CD4-positive, alpha-beta T cell treated with Interleukin-2 at 100 ng/mL for 4 hours (primary cell): ENCODE data around the gene FAM163B.

Source experiments
- DNase-seq: peaks from one replicate; pipeline ENCODE4 v3.0.0-alpha.2; 2020; ENCODE audit warnings: low spot score

Gene FAM163B

DNA sequence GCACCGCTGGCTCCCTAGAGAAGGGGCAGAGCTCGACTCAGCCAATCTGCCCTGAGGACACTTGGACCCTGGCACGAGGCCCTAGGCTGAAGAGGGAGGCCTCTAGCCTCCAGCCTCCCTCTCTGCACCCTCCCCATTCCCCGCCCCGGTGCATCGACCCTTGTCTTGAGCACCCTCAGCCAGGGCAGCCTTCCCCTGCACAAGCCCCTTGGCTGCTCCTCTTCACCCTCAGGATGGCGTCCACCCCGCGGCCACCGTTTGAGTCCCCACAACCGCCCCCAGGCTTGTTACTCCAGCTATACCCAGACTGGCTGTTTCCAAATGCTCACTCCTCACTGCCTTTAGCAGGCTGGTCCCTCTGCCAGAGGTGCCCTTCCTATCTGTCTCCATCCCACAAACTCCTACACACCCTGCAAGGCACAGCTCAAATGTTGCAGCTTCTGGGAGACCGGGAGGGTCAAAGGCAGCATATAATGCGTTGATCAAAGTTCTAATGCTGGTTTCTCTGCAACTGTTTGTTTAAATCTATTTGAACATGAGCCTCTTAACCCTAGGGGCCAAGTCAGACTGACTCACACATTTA is 6.5 kb upstream of the FAM163B start:
- DNase-seq = no peak

DNA sequence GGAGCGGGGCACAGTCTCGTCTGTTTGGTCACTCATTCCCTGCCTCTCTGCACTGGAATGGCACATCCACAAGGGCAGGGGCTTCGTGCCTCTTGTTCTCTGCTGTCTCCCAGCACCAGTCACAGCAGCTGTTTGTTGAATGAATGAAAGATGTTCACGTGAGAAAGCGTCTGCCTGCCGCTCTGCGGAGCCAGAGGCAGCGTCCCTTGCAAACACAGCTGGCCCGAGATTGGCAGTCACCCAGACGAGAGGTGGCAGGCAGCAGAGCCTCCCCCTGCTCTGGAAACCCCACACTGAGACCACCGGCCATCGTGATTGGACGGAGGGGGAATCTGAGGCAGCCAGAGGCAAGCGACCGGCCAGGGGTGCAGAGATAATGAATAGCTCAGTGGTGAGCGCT is 6.0 kb upstream of the FAM163B start:
- no peak for DNase-seq

DNA sequence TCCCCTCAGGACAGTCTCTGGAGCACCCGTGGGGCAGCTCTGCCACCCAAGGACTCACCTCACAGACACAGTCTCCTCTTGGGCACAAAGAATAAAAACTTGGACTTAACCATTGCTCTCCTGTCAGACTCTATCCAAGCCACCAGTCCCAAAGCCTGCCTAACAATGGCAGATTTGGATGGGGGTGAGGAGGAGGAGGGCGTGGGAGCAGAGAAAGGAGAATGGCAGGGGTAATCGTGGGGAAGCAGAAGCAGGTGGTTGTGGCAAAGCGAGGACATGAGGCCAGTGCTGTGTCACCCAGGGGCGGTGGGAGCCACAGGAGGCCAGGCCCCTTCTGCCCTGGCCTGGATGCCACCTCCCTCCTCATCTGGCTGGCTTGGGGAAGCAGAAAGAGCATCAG is 5.5 kb upstream of the FAM163B start:
- no peak for DNase-seq

DNA sequence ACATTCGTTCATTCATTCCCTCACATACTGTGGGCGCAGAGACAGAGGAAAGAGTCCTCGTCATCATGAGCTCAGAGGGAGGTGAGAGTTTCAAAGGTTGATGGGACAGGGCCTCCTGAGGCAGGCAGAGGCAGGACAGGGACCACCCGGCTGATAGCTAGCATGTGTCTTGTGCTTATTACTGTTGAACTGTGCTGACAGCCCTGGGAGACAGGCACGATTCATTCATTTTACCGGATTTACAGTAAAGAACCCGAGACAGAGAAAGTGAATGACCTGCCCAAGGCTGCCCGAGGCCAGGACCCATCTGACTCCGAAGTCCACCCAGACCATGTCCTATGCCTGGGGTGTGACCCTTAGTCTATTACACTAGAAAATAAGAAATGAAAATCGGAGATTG is 4.9 kb upstream of the FAM163B start:
- no peak for DNase-seq

DNA sequence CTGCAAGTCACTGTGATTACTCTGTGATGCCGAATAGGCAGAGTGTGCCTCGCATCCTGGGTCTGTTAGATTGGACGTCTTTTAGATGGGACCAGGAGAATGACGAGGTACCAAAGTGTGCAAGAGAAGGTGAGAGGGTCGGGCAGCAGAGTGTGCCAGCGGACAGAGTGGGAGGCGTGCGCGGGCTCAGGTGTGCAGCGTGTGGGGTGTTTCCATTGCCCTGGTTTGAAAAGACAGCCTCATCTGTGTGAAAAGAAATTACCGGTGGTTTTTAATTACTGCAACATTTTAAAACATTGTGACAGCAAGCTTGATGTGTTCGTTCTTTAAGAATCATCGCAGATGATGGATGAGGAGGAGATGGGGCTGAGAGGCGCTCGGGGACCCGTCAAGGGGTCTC is 4.2 kb upstream of the FAM163B start:
- no peak for DNase-seq

DNA sequence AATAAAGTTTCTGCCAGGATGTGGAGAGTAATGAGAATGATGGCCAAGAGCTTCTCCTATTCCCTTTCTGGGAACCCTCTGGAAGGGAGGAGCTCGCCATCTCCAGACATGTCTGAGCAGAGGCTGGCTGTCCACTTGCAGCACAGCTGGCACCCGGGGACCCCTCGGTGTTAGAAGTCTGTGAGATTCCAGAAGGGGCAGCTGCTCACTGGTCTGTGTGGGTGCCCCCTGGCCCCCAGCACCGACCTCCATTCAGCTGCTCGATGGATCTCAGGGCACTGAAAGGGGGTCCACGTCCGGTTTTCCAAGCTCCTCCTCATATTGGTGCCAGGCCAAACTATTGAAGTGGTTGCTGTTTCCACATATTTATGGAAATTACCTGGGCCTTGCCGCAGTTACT is 3.6 kb upstream of the FAM163B start:
- no peak for DNase-seq

DNA sequence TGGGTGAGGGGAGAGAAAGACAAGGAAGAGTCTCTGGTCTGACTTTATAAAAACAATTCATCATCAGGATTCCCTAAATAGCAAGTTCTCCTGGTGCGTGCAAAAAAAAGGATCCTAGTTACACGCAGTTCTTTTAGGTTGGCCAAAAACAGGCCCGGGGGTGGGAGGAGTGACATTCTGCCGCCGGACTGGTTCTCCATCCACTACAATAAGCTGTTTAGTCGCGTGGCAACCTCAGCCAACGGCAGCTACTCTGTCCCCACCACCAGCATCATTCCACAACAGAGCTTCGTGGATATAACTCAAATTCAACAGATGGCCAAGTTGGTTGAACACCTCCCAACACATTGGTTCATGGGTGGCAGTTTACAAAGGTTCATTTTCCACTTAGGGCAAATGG is 2.9 kb upstream of the FAM163B start:
- DNase-seq = no peak

DNA sequence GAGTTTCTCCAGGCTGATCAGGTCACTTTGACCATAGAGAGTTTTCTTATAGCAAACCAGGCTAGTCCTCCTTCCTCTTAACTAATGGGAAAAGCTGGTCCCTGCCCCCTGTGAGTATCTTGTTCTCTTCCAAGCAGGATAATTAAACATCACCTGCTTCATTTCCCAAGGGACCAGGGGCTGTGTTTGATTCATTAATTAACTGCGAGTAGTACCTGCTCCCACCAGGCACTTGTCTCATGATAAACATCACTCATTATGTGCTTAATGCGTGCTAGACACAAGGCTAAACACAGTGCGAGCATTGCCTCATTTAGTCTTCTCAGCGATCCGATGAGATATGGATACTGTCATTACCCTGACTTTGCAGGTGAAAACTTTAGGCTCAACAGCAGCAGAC is 1.7 kb upstream of the FAM163B start:
- DNase-seq = no peak

DNA sequence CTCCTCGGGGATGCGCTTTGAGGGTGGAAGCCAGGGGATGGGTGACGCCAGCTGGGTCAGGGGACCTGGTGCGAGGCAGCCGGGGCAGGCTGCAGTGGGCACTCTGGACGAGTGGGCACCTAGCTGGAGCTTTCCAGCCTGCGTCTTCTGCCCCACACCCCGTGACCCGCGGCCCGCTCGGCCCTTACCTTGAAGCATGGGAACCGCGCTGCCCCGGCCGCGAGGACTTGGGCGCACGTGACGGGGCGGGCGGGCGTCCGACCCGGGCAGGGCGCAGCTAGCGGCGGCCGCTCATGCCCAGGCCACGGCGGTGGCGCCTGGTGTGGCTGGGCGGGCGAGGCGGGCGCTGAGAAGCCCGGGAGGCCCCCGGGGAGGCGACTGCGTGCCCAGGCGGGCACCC is 300 bp downstream of the FAM163B start:
- DNase-seq = no peak

DNA sequence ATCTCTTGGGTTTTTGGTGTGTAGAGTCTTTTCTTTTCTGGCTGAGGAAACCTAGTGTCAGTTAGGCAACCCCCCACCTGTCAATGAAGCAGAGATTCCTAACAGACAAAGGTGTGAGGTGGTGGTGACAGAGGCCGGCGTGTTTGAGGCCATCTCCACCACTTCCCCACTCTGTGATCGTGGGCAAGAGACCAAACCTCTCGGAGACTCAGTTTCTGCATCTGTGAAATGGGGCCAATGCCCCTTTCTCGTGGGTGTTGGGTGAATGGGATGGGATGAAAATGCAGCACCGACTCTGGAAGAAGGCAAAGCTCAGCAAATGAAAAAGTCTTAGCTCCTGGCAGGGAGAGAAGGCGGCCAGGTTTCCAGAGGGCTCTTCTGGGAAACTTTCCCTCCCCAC is 807 bp downstream of the FAM163B start:
- no peak for DNase-seq

DNA sequence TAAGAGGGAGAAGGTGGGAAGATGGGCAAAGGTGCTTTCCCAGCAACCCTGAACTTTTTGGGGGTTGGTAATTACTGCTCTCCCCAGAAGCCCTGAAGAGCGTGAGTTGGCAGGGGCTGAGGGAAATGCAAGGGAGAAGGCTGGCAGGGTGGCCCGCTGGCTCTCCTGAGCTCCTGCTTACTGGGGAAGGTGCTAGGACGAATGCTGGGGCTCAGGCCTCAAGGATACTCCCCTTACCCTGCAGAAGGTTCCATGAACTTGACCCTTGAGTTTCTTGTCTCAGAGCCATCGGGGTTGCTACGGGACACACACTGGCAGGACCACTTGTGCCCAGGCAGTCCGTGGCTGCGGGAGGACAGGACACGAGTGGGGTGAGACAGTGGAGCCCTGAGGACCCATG is 1.2 kb downstream of the FAM163B start:
- DNase-seq = no peak

DNA sequence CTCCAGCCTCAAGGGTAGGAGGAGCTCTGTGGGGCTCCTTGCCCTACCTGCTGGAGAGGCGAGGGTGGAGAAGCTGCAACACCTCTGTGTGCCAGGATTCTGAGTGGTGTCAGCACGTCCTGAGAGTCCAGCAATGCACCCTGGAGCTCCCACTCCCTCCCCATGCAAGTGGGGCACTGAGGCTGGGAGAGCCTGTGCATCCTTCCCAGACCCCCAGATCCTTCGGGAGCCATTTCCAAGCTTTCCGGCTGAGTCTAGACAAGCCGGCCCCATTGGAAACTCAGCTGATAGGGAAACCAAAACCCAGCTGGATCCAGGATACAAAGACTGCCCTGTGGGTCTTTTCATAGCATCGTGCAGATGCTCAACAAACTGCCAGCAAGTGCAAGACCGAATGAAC is 1.8 kb downstream of the FAM163B start:
- DNase-seq = no peak

DNA sequence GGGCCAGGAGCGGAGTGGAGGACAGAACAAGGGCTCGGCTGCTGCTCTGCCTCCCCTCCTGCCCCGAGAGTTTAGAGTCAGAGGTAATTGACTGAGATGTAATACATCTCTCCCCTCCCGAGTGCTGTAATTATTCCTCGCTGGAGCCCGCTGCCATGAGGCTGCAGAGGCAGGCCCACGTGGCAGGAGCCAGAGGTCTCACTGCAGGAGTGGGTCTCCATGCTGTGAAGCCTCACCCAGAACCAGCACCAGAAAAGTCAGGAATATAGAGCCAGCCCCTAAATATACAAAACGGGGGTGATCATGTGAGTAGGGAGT is 2.5 kb downstream of the FAM163B start:
- no peak for DNase-seq

DNA sequence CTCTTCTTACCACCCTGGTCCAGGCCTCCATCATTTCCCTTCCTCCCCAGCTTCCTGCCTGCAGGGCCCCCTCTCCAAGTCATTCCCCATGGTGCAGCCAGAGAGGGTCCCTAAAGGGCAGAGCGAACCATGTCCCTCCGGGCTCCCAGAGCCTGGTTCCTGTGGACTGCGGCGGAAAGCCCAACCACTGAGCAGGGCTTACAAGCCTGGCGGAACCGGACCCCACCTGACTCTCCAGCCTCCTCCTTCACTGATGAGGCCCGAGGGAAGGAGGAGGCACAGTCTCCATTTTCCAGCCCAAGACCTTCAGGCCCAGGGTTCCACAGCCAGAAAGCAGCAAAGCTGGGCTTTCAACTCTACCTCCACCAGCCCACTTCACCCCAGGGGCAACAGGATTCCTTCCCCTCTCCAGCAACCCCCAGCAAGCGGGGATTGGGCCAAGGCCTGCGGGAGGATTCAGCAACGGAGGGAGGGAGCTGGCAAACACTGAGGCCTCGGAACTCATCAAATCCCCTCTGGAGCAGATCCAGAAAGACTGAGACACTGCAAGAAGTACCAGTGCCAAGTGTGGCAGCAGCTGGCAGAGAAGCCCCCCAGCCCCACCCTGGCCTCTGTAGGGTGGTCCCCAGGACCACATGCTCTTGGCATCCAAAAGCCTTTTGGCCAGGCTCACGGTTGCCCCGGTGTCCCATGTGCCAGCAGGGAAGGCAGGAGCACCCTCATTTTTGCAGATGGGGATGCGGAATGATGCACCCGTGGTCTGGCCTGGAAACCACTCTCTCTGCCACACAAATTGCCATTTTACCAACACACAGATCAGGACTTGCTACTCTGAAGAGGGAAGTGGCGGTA is 3.1 kb downstream of the FAM163B start:
- no peak for DNase-seq

DNA sequence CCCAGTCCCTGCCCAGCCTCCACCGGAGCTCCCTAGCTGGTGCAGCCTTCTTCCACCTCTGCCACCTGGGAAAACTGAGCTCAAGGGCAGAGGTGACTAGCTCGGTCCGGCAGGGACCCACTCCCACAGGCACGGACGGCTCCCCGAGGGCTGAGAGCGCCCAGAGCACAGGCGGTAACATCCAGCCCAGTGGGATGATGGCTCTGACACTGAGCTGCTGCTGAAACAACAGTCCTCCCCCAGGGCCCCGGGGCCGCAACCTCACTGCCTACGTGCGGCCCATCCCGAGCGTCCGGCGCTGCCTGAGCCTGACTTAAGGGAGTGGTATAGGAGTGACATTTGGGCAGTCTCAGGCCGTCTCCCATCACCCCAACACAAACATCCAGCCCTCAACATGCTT is 3.7 kb downstream of the FAM163B start:
- no peak for DNase-seq

DNA sequence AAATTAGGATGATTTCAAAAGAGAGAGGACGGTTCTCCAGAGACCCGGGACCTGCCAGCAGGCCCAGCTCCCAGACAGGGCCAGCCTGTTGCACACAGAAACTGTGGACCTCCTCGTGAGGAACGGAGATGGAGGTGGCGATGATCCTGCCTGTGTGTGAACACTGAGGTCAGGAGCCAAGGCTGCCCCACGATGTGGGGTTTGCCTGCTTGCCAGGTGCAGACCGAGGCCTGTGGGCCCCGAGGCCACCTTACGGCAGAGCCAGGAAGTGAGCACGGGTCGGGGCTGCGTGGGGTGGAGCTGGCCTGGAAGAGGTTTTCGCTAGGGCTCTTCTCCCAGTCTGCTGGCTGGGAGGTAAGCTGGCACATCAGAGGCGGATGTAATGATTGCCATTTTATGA is 4.3 kb downstream of the FAM163B start:
- no peak for DNase-seq

DNA sequence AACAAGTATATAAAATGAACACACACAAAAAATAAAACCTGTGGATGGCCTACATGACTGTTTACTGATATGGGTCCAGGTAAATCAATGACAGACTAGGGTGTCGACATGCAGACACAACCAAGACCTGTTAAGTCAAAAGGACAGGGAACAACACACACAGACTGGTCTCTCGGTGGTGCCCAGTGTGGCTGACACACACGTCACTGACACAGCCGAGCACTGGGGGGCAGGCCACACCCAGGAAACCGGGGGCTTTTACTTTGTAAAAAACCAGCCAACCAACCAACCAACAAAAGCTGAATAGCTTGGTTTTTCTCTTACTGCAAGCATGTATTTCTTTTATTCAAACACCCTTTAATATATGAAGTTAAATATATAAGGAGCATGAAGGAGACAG is 5.0 kb downstream of the FAM163B start:
- peak; percentile 26 for DNase-seq

DNA sequence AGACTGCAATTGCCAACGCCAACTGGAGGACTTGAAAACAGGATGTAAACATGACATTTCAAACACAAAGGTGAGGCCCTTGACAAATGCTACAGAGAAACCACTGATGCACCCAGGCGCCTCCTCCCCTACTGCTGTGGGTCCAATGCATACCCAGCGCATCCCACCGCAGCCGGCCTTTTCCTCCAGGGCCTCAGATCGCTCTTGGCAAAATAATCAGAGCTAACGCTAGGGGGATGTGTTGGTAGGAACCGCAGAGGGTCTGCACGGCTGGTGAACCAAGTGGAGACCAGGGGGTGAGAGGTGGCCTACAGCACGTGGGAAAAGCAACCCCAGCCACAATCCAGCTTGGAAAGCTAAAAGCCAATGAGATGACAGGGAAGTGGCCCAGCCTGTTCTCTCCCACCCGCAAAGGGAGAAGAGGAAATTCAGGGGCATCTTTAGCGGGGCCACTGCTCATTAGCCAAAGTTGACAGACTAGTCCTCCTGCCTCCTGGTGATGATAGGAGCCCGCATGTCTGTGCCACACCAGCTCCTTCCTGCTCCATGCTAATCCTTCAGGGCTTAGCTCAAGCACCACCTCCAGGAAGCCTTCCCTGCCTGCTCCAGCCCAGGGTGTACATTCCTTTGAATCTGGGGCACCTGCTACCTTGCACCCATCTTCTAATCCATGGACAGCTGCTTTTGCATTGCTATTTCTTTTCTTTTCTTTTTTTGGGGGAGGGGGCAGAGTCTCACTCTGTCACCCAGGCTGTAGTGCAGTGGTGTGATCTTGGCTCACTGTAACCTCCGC is 5.9 kb downstream of the FAM163B start:
- no peak for DNase-seq

DNA sequence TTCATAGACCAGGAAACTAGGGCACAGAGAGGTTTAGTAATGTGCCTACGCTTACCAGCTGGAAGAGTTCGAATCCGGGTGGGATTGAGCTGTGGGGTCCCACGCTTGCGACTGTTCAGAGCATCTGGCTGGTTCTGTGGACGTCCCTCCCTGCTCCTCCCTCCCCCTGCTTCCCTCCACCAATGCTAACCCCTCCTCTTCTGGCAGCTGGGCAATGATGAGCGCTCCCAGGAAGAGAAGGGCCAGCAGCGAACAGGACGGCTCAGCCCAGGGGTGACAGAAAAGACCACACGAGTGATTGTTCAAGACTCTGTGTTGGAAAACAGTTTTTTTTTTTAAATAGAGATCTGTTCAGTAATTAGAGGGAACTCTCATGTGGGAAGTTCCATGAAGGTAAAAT is 6.9 kb downstream of the FAM163B start:
- DNase-seq = no peak

DNA sequence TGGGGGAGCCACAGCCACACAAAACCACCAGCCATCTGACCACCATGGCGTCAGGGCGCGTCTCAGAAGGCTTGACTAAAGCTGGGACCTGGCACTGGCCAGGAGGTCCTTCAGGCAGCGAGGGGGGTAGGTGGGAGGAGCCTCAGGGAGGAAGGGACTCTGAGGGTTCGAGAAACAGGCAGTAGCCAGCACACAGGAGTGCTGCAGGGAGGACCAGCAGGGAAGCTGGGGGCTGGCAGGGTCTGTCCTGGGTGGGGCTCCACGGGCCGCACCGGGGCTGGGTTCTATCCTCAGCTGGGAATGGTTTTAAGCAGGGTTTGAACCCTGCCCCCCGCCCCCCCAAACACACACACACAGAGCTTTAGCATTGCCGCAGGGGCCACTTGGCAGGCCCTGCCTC is 7.4 kb downstream of the FAM163B start:
- DNase-seq = no peak

DNA sequence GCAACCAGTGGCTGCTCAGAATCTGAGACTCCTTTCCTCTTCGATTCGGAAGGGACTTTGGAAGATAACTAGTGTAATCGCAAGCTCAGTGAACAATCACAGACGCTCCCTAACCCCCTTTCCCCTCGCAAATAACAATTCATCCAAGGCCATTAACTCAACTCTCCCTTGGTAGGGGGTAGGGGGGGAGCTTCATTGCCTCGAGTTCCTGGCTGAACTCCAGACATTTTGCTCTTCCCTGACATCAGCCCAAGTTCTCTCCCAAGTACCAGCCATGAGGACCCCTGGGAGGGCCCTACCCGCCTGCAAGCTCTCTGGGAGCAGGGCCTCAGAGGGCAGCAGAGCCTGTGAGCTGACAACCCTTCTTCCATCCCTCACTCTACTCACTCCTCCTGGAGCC is 8.4 kb downstream of the FAM163B start:
- DNase-seq = no peak

DNA sequence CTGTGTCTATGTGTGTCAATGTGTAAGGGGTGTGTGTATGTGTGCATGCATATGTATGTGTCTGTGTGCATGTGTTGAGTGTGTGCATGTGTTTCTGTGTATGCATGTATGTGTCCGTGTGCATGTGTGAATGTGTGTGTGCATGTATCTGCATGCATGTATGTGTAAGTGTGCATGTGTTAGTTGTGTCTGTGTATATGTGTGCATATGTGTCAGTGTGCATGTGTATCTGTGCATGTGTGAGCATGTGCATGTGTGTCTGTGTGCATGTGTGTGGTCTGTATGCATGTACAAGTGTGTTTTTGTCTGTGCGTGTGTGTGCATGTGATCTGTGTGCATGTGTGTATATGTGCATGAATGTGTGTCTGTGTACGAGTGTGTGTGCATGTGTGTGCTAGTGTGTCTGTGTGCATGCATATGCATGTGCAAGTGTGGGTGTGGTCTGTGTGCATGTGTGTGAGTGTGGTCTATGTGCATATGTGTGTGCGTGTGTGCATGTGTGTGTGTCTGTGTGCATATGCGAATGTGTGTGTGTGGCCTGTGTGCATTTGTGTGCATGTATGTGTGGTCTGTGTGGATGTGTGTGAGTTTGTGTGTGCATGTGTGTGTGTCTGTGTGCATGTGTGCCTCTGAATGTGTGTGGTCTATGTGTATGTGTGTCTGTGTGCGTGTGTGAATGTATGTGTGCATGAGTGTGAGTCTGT is 9.6 kb downstream of the FAM163B start:
- no peak for DNase-seq

DNA sequence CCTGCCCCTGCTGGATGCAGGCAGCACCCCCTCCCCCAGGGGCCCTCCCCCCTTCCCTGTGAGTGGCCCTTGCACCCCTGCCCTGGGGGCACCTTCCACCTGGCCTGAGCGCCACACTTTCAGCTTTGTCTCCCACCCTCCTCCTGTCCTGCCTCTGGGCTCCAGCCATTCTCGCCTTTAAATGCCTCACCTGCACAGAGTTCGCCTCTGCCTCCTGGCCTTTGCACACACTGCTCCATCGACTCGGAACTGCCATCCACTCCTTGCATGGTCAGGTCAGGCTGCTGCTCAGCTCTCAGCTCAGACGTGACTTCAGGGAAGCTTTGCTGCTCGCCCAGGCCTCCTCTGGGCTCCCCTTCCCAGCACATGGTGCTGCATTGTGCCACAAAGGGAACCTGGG is 10.2 kb downstream of the FAM163B start:
- DNase-seq = no peak
